HT1080 (cell line): ENCODE data around the gene DDR2. TPM values are rescaled to one million over a fixed set of nuclear protein-coding genes. Genes with fewer than 3 reads are reported as not detected.

Experiments
- DNase-seq: peaks from one replicate; pipeline ENCODE4 v3.0.0-alpha.2; 2015; ENCODE audit warnings: low read depth
- total RNA-seq: library from RNA; depleted of rRNA; stranded (reverse); fragments of >200 nt; shearing (Covaris generic); gene quantifications from 2 replicates; pipeline ENCODE4 v1.2.3, GENCODE V29; 2014

Gene DDR2
- total RNA-seq, 1 experiment from 2014 or later = 34.4 TPM

DNA sequence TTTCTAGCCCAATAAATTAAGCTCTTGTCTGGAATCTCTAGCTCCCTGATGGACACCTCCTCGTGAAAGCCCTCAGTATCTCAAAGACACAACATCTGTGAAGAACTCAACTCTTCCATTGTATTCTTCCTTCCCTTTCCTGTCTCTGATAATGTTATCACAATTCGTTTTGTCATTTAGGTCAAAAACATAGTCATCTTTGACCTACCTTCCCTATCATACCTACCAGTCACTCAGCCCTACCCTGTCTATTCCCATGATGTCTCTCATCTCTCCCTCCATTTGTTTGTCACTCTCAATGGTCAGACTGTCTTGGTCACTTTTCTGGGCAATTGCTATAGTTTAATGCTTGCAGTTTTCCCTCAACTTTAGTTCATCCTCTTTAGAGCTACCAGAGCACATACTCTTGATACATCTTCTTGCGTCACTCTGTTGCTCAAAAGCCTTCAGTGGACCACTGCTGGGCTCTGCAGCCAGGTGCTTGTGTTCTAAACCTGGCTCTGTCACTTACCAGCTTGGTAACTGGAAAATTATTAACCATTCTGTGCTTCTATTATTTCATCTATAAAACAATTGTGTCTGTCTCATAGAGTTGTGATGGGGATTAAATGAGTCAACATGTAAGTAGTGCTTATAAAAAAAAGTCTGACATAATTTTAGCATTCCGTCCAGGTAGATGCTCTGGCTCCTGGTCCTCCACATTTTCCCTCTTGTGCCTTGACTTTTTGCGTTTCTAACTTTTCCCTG is 39.6 kb downstream of the DDR2 start:
- no peak for DNase-seq

DNA sequence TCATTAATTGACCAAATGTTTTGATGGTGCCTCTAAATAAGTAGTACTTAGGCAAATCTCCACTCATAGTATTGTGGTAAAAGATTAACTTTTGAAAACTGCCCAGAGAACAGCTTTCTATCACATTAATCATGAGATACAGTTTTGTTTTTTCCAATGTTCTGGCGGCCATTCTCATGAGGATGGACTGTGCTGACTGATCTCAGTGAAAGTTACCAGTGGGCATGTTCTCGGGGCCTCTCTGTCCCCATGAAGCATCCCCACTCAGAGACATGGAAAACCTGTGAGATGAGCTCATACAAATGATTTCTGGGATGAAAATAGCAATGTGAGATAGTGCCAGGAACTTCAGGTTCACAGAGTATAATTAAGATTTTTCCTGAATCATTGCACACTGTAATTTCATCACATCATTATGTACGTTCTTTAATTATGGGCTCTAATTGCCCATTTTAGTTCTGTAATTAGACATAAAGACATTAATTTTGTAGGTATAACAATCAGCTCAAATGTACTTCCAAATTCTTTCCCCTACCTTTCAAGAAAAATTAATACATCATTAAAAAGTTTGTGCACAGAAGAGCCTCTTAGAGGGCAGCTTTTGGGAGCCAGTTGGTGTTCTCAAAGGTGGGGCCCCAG is 40.5 kb downstream of the DDR2 start:
- DNase-seq = no peak

- DNase-seq = peak; percentile 57
Measured at GRCh38 chr1:162674034-162674608, 41.9 kb downstream of the DDR2 start.

DNA sequence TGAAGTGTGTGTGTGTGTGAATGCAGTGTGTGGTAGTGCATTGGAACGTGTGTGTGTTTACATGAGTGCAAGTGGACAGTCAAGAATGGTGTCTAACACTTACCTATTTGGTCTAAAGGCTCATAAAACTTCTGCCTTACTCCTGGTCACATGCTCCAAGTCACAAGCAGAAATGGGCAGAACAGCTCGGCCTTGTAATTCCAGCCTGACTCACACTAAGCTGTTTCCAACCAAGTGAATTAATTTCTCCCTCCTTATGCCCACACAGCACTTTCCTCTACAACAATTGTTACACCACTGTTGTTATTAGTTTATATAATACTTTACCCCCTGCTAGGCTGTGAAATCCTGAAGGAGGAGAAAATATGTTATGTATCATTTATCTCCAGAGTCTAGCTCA is 43.8 kb downstream of the DDR2 start:
- DNase-seq = peak; percentile 58

GRCh38 chr1:162676750-162677149 is 44.5 kb downstream of the DDR2 start:
- no peak for DNase-seq

GRCh38 chr1:162677607-162678371 is 45.5 kb downstream of the DDR2 start:
- no peak for DNase-seq

GRCh38 chr1:162678439-162678838 is 46.2 kb downstream of the DDR2 start:
- peak; percentile 56 for DNase-seq

DNA sequence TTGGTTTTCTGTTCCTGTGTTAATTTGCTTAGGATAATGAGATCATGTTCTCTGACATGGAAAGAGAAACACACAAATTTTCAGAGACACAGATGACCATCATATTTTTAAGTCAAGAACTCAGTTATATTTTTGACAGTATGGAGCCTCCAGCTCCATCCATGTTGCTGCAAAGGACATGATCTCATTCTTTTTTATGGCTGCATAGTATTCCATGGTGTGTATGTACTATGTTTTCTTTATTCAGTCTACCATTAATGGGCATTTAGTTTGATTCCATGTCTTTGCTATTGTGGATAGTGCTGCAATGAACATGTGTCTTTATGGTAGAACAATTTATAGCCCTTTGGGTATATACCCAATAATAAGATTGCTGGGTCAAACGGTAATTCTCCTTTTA is 47.0 kb downstream of the DDR2 start:
- no peak for DNase-seq

DNA sequence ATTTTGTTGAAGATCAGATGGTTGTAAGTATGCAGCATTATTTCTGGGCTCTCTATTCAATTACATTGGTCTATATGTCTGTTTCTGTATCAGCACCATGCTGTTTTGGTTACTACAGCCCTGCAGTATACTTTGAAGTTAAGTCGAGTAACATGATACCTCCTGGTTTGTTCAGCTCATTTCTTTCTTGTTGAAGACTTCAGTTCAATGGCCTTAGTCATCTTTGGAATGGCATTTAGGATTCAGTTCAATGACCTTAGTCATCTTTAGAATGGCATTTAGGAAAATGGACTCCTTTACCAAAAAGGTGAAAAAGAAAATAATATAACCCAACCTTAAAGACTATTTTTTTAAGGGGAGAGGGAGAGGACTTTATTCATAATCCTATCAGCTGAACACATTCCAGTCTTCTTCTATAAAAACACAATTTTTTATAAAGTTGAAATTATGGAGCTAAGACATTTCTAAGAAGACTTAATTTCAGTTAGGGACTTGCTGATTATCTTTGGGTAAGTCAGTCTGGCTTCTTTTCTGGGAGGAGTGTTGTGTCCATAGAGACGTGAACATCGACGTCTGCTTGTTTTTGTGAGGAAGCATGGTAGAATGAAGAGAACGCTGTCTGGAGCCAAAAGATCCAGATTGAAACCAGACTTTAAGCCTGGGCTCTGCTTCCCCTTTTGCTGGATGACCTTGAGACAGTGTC is 48.3 kb downstream of the DDR2 start:
- peak; percentile 75 for DNase-seq

DNA sequence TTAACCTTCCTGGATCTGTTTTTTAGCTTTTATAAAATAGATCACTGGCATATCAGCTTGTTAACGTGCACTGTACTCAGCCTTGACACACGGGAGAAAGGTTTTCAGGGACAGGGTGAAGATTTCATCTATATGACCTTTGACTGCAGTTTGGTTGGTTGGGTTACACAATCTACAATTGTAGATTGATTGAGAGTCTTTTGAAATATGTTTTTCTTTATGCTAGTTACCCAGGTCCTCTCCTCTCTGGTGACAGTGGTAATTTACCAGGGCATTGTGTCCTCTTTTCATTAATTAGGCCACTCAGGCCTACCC is 48.8 kb downstream of the DDR2 start:
- DNase-seq = no peak

GRCh38 chr1:162682013-162682419 is 49.8 kb downstream of the DDR2 start:
- no peak for DNase-seq

- DNase-seq = no peak
Measured at GRCh38 chr1:162687870-162688269, 55.6 kb downstream of the DDR2 start.

GRCh38 chr1:162688521-162688920 is 56.3 kb downstream of the DDR2 start:
- DNase-seq = no peak

GRCh38 chr1:162688931-162689330 is 56.7 kb downstream of the DDR2 start:
- DNase-seq = no peak

DNA sequence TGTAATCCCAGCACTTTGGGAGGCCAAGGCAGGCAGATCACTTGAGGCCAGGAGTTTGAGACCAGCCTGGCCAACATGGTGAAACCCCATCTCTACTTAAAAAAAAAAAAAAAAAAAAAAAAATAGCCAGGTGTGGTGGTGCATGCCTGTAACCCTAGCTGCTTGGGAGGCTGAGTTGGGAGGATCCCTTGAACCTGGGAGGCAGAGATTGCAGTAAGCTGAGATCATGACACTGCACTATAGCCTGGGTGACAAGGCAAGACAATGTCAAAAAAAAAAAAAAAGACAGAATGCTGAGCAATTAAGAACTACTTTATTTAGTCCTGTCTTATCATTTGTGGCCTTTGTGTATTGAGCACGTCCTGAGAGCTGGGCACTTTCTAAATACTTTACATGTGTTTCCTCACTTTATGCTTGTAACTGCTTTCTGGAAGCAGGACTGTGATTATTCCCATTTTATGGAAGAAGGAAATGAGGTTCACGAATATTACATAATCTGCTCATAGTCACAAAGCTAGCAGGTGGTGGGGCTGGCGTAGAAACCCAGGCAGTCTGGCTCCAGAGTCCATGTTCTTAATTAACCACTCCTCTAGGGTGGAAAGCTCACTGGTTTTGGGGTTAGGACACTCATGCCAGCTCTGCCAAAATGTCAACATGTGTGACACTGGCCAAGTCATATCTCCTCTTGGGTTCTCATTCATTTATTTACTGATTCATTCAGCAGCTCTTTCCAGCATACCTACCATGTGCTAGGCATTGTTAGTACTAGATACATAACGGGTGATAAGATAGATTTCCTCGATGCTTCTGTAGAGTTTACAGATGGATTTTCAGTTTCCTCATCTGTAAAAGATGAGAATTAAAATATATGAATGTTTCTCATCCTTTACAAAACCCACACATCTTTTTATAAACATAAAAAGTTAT is 57.7 kb downstream of the DDR2 start:
- peak; percentile 64 for DNase-seq

GRCh38 chr1:162690672-162691434 is 58.6 kb downstream of the DDR2 start:
- peak; percentile 94 for DNase-seq

DNA sequence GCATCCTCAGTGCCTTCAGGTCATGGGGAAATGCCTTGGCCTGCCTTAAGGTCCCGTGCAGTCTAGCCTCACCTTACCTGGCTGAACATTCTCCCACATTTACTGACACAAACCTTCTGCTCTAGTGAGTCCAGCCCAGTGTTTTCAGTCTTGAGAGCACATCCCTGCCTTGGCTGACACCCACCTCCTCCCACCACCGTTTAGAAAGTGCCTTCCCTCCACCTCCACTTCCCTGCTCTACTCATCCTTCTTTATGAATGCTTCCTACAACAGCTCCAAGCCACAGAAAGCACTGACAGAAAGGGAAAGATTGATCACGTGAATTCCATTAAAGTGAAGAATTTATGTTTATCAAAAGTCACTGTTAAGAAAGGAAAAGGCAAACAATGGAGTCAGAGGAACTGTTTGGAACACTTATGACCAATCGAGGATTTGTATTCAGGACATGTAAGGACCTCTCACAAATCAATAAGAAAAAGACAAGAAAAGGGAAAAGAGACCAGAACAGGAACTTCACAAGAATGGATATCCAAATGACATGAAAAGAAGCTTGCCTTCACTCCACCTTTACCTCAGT is 59.8 kb downstream of the DDR2 start:
- no peak for DNase-seq

DNA sequence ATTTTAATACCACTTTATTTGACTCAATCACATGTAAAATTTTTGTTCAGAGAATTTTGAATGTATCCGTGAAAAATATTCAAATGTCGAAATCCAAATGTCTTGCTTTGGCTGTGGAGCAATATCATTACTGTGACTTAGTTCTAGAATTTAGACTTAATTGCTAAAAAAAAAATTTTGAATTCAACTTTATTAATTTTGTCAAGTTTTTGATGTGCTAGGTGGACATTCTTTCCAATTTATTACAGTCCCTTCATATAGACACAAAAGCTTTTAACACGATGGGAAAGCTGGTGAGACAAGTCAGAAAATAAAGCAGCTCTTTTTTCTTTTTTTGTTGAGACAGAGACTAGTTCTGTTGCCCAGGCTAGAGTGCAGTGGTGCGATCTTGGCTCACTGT is 62.6 kb downstream of the DDR2 start:
- DNase-seq = no peak

DNA sequence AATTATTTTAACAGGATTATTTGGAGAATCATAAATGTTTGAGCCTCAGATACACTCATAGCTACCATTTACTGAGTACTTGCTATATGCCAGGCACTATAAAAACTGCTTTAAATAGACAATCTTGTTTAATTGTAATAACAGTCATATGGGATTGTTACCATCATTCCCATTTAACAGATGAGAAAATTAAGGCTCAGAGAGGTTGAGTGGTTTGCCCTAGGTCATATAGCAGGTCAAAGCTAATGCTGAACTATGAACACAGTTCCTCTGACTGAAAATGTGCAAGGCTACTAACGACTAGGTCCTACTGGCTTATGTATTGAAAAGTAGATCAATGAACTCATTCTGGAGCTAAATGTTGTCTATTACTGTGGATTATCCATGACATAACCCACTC is 63.4 kb downstream of the DDR2 start:
- no peak for DNase-seq
